ENCODE data around the gene SCAI. TPM values are rescaled to one million over a fixed set of nuclear protein-coding genes. Genes with fewer than 3 reads are reported as not detected.

The SCAI gene
- total and polyA plus RNA-seq, 2 of the 4 experiments (the other 2 are of a cell fraction) = 3.6 to 14.5 TPM

DNA sequence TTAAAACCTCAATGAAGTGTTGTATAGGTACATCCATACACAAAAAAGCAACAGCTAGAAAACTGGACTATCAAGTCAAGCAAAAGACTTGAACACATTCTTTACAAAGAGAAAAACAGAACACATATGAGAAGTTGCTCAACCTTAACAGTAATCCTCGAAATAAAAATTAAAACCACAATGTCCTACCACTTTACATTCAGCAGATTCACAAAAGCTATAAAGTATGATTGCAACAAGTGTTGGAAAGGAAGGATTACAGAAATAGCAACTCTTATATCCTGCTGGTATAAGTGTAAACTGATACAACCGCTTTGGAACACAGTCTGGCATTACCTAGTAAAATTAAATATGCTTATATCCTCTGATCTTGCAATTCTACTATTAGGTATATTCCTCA, 173.9 kb downstream of the SCAI start:
- no peak overlapping the region for H2BK120ac ChIP-seq (ENCODE audit: low read depth, low read length)
- no peak for ATAC-seq (ENCODE audit: low read depth)
- TF ChIP-seq NFE2L2 (IDR thresholded peaks at IDR 0.05; ENCODE audit: low read depth, low read length) (no peak), RFX5 (IDR thresholded peaks at IDR 0.05; ENCODE audit: low read depth, low read length) (no peak), RAD21 (IDR thresholded peaks at IDR 0.05; ENCODE audit: low read length) (no peak), CHD1 (IDR thresholded peaks at IDR 0.05; ENCODE audit: low read depth, low read length) (no peak), MAZ (IDR thresholded peaks at IDR 0.05; ENCODE audit: borderline replicate concordance, low read depth, low read length) (no peak), POLR2A (IDR thresholded peaks at IDR 0.05; ENCODE audit: low read depth, low read length) (no peak), SMC3 (IDR thresholded peaks at IDR 0.05; ENCODE audit: low read depth, low read length) (no peak), CEBPB (IDR thresholded peaks at IDR 0.05; ENCODE audit: low read depth, low read length) (no peak), BHLHE40 (IDR thresholded peaks at IDR 0.05; ENCODE audit: low read depth, low read length) (no peak), MXI1 (IDR thresholded peaks at IDR 0.05; ENCODE audit: borderline replicate concordance, low read depth, low read length) (no peak), FOS (IDR thresholded peaks at IDR 0.05; ENCODE audit: low read depth, low read length) (no peak), RCOR1 (IDR thresholded peaks at IDR 0.05; ENCODE audit: insufficient replicate concordance, low read length) (no peak), MAFK (IDR thresholded peaks at IDR 0.05; ENCODE audit: low read depth, low read length) (no peak)
- TF ChIP-seq, protein P1, sequence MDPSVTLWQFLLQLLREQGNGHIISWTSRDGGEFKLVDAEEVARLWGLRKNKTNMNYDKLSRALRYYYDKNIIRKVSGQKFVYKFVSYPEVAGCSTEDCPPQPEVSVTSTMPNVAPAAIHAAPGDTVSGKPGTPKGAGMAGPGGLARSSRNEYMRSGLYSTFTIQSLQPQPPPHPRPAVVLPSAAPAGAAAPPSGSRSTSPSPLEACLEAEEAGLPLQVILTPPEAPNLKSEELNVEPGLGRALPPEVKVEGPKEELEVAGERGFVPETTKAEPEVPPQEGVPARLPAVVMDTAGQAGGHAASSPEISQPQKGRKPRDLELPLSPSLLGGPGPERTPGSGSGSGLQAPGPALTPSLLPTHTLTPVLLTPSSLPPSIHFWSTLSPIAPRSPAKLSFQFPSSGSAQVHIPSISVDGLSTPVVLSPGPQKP (IDR thresholded peaks at IDR 0.05; ENCODE audit: borderline replicate concordance, low read depth, low read length) = no peak
- TF ChIP-seq, protein P2, sequence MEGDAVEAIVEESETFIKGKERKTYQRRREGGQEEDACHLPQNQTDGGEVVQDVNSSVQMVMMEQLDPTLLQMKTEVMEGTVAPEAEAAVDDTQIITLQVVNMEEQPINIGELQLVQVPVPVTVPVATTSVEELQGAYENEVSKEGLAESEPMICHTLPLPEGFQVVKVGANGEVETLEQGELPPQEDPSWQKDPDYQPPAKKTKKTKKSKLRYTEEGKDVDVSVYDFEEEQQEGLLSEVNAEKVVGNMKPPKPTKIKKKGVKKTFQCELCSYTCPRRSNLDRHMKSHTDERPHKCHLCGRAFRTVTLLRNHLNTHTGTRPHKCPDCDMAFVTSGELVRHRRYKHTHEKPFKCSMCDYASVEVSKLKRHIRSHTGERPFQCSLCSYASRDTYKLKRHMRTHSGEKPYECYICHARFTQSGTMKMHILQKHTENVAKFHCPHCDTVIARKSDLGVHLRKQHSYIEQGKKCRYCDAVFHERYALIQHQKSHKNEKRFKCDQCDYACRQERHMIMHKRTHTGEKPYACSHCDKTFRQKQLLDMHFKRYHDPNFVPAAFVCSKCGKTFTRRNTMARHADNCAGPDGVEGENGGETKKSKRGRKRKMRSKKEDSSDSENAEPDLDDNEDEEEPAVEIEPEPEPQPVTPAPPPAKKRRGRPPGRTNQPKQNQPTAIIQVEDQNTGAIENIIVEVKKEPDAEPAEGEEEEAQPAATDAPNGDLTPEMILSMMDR (conservative IDR thresholded peaks at IDR 0.05; ENCODE audit: low read depth, low read length) = no peak
- TF ChIP-seq, protein P3, sequence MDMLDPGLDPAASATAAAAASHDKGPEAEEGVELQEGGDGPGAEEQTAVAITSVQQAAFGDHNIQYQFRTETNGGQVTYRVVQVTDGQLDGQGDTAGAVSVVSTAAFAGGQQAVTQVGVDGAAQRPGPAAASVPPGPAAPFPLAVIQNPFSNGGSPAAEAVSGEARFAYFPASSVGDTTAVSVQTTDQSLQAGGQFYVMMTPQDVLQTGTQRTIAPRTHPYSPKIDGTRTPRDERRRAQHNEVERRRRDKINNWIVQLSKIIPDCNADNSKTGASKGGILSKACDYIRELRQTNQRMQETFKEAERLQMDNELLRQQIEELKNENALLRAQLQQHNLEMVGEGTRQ (IDR thresholded peaks at IDR 0.05; ENCODE audit: low read depth, low read length) = no peak
- dilution Hi-C loops (cut with HindIII; ENCODE audit: low sequenced_read_pairs, unreplicated experiment) = no loop called here
- H3K56ac ChIP-seq (ENCODE audit: extremely low read depth, insufficient read depth, low read length) = no peak overlapping the region
- no peak overlapping the region for H3K27ac ChIP-seq (ENCODE audit: insufficient read depth, low read length)
- peaks cover 13% of the 10 kb centered on the region for H3K36me3 ChIP-seq (ENCODE audit: control insufficient read depth, insufficient read depth, low read length)
- no peaks in the 10 kb centered on the region for H3K9me3 ChIP-seq (ENCODE audit: control insufficient read depth, insufficient read depth, low read length)
- no peaks in the 10 kb centered on the region for H3K79me1 ChIP-seq (ENCODE audit: low read depth in 1 of 2, low read length in 2 of 2)
- no peak overlapping the region for H3K4me2 ChIP-seq (ENCODE audit: low read depth, low read length)
- no peak overlapping the region for H3K18ac ChIP-seq (ENCODE audit: low read depth, low read length)
- H3K4me3 ChIP-seq (ENCODE audit: insufficient read depth, low read depth, low read length) = no peak overlapping the region
- H4K8ac ChIP-seq (ENCODE audit: low read depth in 2 of 2, low read length in 2 of 2) = no peak overlapping the region
- H4K5ac ChIP-seq (ENCODE audit: low read depth, low read length) = no peak overlapping the region
- H2BK15ac ChIP-seq (ENCODE audit: low read depth, low read length) = no peak overlapping the region
- no peak overlapping the region for H2AFZ ChIP-seq (replicated peaks; ENCODE audit: low read length, poor library complexity)
- no CpG with 5 or more reads among the region's 2 CpGs for WGBS, 2 experiments (ENCODE audit: extremely low coverage in 2 of 2, insufficient read length in 1 of 2)
- POLR2A ChIA-PET (ENCODE audit: unreplicated experiment) = no interaction called here
- peaks cover 4% of the 10 kb centered on the region for H3K9me1 ChIP-seq (ENCODE audit: insufficient read depth, low read length)
- no peak overlapping the region for H4K91ac ChIP-seq (ENCODE audit: insufficient read depth, low read depth, low read length)
- H2AK5ac ChIP-seq (ENCODE audit: low read depth, low read length) = no peak overlapping the region
- H3K4me1 ChIP-seq (ENCODE audit: control insufficient read depth, insufficient read depth, low read length) = peaks cover 5% of the 10 kb centered on the region; the same call in 1 of the 2 replicates
- no peaks in the 10 kb centered on the region for H4K20me1 ChIP-seq (ENCODE audit: insufficient read depth, low read length)
- DNase-seq = no peak
- H3K14ac ChIP-seq (replicated peaks; ENCODE audit: low read depth, low read length) = no peak overlapping the region
- H3K4ac ChIP-seq (ENCODE audit: low read depth, low read length) = no peak overlapping the region
- H3K9ac ChIP-seq (ENCODE audit: low read depth, low read length) = no peak overlapping the region
- CTCF ChIA-PET = interaction anchor here (0.6 to 0.8 kb wide), 2 partner anchors 9 to 12 kb away, joined by 5 to 8 read pairs; no protein-coding TSS in a partner anchor
- BruUV-seq (replicated peaks) = no TSS peak
- intact Hi-C loops (cut with micrococcal nuclease) = no loop called here
- no peak overlapping the region for H2BK20ac ChIP-seq (ENCODE audit: low read depth, low read length)
- no peaks in the 10 kb centered on the region for H3K27me3 ChIP-seq (ENCODE audit: control insufficient read depth, insufficient read depth, low read length)
- in situ Hi-C loops (cut with MboI; ENCODE audit: low sequenced_read_pairs) = no loop called here
- no peak overlapping the region for H2AK9ac ChIP-seq (replicated peaks; ENCODE audit: low read depth, low read length, poor library complexity)
- no peak overlapping the region for H2BK5ac ChIP-seq (ENCODE audit: low read depth, low read length, poor library complexity, severe bottlenecking)
- H3K23ac ChIP-seq (ENCODE audit: low read depth, low read length) = no peak overlapping the region
